Stomach (tissue), 4 donors: ENCODE results near the gene KRTAP1-3.

Experiments
- CTCF ChIP-seq, 7 experiments: fragments of 450-650 bp in 4 of 7; fragments of 200-600 bp in 3 of 7; sonication (generic) in 3 of 7; IDR thresholded peaks; one replicate each; pipeline ENCODE4 v1.5.1; 2016 to 2019; ENCODE audit warnings: antibody characterized with exemption in 7 of 7, control low read depth in 2 of 7, mild to moderate bottlenecking in 1 of 7
- EP300 ChIP-seq: sonication (generic); formaldehyde crosslinking; IDR thresholded peaks from one replicate; pipeline ENCODE4 v1.6.1; 2017; ENCODE audit warnings: antibody characterized with exemption
- POLR2A ChIP-seq, 4 donors: fragments of 450-650 bp; IDR thresholded peaks; one replicate each; pipeline ENCODE4 v1.6.1; 2016; ENCODE audit warnings: antibody characterized with exemption in 4 of 4, control low read depth in 2 of 4, mild to moderate bottlenecking in 1 of 4, moderate library complexity in 1 of 4
- POLR2AphosphoS5 ChIP-seq, 3 donors: sonication (generic); formaldehyde crosslinking; IDR thresholded peaks; one replicate each; pipeline ENCODE4 v1.6.1; 2016; ENCODE audit warnings: antibody characterized with exemption in 3 of 3

DNA sequence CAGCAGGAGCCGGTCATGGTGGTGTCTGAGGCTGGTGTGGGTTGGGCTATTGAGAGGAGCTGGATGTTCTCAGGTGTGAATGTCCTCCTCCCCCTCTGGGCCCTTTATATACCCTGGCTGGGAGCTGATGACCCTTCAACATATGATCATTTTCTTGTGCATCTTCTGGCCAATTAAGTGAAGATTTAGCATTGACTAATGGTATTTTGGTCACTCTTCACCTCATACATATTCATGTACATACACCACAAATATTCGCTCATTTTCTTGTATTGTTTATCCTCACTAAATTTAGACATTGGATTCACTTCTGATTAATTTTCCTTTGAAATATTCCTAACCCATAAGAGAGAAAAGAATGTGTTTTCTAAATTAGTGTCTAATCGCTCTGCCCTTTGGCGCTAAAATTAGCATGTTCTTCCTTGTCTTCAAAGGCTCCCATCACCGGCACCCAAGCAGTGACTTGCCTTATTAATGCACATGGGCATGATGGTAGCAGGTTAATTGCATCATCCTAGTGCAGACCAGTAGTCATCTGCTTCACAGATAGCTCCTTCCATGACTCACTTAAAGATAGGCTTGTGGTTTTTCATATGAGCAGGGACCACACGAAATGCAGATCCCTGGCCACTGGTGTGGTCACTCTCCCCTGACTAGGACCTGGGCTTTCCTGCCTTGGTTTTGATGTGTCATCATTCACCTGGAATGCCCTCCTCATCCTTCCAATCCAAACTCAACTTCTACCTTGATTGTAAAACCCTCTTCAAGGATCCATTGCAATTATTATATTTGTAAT is 31.4 kb upstream of the KRTAP1-3 start, which contains the start of gene KRTAP2-4:
- TF ChIP-seq CTCF (IDR thresholded peaks at IDR 0.05) (no peak), EP300 (no peak), POLR2AphosphoS5 (IDR thresholded peaks at IDR 0.05) (no peak), POLR2A (IDR thresholded peaks at IDR 0.05) (no peak)
